T-helper 1 cell treated with Interleukin-12 subunit alpha and Interleukin-12 subunit beta and Interleukin-4 antibody, amounts not matched to agents 30 ng/mL and 1 ng/mL, for 36 hours (primary cell): ENCODE data around the gene DRC3. TPM values are rescaled to one million over a fixed set of nuclear protein-coding genes. Genes with fewer than 3 reads are reported as not detected.

ENCODE experiments used
- intact Hi-C: fragments of 100-400 bp; cut with micrococcal nuclease; formaldehyde crosslinking; loops from one replicate; pipeline ENCODE4 v1.15.1; 2024
- total RNA-seq: library from RNA; stranded (reverse); gene quantifications from 2 replicates; pipeline ENCODE4 v1.2.3, GENCODE V29; 2022

Gene DRC3
- total RNA-seq, 1 donor from 2014 or later: not detected

- intact Hi-C loops: no loop called here
Measured at GRCh38 chr17:17941015-17941414, 31.6 kb upstream of the DRC3 start.

DNA sequence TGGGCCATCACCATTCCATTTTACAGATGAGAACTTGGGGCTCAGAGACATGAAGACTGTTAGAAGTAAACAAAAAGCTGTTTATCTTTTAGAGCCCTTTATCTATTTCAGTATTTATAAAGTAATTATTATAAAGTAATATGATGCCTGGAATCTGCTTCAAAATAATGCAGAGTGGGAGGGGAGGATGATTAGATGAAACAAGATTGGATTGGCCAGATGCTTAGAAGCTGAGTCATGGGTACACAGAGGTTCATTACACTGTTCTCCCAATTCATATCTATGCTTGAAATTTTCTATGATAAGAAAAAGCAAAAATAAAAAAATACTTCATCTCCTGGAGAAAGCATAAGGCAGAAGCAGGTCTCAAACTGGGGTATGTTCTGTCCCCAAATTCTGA lies 29.8 kb upstream of the DRC3 start:
- intact Hi-C loops: no loop called here

GRCh38 chr17:17943281-17943984 lies 29.2 kb upstream of the DRC3 start:
- intact Hi-C loops: no loop called here

- intact Hi-C loops: no loop called here
Measured at GRCh38 chr17:17944242-17944641, 28.4 kb upstream of the DRC3 start.

GRCh38 chr17:17944743-17945142 lies 27.9 kb upstream of the DRC3 start:
- intact Hi-C loops: no loop called here

GRCh38 chr17:17946093-17946492 lies 26.6 kb upstream of the DRC3 start:
- intact Hi-C loops: no loop called here

GRCh38 chr17:17947309-17947708 lies 25.4 kb upstream of the DRC3 start:
- intact Hi-C loops: no loop called here

DNA sequence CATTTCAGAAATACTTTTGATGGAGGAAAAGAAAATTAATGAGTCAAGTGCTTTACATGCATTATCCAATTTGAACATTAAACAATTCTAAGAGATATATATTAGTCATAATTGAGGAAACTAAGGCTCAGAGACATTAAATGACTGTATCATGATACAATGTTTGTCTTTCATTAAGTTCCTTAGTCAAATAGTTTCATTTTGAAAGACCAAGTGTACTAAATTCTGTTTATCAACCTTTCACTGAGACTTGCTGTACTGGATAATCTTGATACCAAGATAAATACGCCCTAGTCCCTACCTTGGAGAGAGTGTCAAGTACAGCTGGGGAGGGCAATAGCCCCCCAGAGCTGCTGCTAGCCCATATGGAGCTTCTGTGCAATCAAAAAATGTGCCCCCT lies 24.7 kb upstream of the DRC3 start:
- intact Hi-C loops: no loop called here

DNA sequence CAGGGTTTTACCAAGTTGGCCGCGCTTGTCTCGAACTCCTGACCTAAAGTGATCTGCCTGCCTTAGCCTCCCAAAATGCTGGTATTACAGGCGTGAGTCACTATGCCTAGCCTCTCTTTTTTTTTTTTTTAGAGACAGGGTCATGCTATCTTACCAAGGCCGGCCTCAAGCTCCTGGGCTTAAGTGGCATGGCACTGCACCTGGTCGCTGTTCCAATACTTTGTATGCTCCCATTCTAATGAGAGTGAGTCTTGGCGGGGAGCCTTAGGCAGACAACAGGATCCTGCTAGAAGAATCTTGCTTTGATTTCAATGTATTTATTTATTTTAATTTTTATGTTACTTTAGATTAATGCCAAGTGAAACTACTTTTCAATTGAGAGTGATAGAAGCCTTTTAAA lies 22.3 kb upstream of the DRC3 start:
- intact Hi-C loops: no loop called here

- intact Hi-C loops: no loop called here
Measured at GRCh38 chr17:17950806-17951205, 21.9 kb upstream of the DRC3 start.

GRCh38 chr17:17951524-17951923 lies 21.1 kb upstream of the DRC3 start:
- intact Hi-C loops: no loop called here

DNA sequence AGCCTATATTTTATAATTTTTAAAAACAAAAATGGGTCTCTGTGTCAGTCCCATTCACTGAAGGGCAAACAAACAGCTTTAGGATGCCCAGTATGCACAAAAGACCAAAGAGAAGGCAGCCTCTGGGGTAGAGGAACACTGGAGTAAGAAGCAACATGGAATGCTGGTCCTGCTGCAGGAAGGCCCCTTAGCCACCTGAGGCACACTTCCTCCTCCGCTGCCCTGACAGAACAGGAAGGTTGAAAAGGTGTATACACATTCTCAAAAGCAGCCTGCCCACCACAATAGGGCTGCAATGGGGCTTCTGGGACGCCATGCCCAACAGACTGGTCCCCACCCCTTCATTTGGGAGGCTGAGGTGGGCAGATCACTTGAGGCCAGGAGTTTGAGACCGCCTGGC lies 20.0 kb upstream of the DRC3 start:
- intact Hi-C loops: no loop called here

GRCh38 chr17:17954079-17954478 lies 18.6 kb upstream of the DRC3 start:
- intact Hi-C loops: no loop called here

DNA sequence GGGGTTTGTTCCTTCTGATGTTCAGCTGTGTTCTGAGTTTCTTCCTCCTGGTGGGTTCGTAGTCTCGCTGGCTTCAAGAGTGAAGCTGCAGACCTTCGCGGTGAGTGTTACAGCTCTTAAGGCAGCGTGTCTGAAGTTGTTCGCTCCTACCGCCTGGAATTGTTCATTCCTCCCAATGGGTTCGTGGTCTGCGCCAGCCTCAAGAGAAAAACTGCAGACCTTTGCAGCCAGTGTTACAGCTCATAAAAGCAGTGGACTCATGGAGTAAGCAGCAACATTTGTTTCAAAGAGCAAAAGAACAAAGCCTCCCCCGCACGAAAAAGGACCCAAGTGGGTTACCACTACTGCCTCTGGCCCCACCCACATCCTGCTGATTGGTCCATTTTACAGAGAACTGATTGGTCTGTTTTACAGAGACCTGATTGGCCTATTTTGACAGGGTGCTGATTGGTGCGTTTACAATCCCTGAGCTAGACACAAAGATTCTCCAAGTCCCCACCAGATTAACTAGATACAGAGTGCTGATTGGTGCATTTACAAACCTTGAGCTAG lies 16.8 kb upstream of the DRC3 start:
- intact Hi-C loops: loop anchor here (5.0 kb wide), 1 partner anchor 204 kb away; no protein-coding TSS in a partner anchor

DNA sequence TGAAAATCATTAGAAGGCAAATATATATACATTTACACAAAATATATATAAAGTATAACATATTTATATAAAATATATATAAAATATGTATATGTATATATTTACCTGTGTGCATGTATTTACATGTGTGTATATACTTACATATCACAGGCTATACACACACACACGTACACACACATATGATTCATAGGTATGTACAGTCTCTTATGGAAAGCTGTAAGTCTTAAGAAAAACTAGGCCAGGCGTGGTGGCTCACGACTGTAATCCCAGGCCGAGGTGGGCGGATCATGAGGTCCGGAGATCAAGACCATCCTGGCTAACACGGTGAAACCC lies 15.1 kb upstream of the DRC3 start:
- intact Hi-C loops: loop anchor here (5.0 kb wide), 1 partner anchor 205 kb away; no protein-coding TSS in a partner anchor

DNA sequence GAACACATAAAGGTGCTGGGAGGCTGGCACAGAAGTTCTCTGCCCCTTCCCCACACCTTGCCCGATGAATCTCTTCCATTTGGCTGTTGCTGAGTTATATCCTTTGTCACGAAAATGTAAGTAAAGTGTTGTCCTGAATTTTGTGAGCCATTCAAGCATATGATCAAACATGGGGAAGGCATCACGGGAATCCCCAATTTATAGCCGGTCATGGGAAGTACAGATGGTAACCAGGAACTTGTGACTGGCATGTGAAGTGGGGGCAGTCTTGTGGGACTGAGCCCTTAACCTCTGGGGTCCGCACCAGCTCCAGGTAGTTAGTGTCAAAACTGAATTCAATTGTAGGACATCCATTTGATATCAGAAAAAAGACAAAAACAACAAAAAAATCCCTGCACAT lies 13.7 kb upstream of the DRC3 start:
- intact Hi-C loops: loop anchor here (1.0 to 5.0 kb wide), 4 partner anchors 13 to 207 kb away; partner anchors contain the start of genes ATPAF2, DRC3, GID4 and TOM1L2

DNA sequence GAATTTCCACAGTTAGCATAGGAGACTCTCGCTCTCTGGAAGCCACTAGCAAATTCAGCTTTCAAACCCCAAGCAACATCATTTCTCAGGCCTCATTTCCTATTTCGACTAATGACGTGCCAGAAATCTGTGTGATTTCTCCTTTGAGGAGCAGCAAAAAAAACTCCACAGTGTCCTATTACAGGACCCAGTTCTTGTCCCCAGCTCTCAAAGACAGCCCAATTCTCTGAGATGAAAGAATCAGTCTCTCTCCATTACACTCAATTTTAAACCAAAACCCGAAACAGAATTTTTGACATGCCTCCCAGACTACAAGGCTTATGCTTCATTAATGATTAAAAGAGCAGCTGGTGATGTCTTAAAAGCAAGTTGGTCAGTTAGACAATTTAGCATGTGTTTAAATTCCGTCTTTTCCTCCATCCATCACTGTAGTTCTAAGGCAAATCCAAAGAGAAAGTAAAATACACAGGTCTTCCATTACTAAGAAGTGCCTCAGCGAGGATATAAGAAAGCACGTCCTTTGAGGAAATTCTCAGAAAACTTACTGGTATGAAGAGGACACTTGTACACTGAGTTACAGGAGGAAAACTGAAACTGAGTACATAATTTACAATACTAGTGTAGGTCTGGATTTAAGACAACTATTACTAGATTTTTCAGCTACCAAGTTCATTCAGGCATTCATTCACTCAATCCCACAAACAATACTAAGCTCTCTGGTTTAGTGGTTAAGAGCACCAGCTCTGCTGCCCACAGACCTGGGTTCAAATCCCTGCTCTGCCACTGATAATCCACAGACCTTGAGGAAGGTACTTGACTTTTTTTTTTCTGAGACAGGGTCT lies 12.9 kb upstream of the DRC3 start:
- intact Hi-C loops: loop anchor here (2.0 to 5.0 kb wide), 3 partner anchors 65 to 207 kb away; partner anchors contain the start of genes ATPAF2 and GID4

DNA sequence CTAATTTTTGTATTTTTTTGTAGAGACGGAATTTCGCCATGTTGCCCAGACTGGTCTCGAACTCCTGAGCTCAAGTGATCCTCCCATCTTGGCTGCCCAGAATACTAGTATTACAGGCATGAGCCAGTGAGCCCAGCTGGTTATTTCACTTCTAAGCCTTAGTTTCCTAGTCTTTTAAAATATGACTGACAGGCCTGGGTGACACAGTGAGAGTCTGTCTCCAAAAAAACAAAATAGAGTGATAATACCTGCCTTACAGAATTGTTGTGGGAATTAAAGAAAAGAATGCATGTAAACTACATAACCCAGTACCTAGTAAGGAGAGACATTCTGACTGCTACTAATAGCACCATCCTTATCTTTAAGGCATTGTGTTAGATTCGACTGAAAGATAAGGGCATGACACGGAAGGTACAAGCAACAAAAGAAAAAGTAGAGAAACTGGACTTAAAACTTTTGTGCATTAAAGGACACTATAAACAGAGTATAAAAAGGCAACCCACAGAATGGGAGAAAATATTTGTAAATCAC lies 12.1 kb upstream of the DRC3 start:
- intact Hi-C loops: no loop called here

- intact Hi-C loops: no loop called here
Measured at GRCh38 chr17:17963066-17963465, 9.6 kb upstream of the DRC3 start.

- intact Hi-C loops: no loop called here
Measured at GRCh38 chr17:17963694-17964436, 8.8 kb upstream of the DRC3 start.

DNA sequence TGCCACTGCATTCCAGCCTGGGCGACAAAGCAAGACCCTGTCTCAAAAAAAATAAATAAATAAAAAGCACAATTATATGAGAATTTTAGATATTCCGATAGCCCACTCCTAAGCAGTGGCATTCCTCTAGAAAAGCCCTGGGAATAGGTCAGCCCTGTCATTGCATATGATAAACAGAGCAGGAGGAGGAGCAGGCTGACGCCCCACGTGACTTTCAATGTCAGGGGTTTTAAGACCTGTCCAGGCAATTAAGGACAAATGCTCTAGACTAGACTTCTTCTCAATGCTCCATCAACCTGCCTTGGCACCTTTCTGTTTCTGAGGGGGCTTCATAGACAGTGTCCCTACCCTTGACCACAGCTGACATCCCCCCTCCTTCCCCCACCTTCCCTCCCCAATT lies 8.0 kb upstream of the DRC3 start:
- intact Hi-C loops: no loop called here
